ENCODE measurements around the gene MORN3. TPM values are rescaled to one million over a fixed set of nuclear protein-coding genes. Genes with fewer than 3 reads are reported as not detected.
A peak's percentile ranks its signal among the peaks of the same experiment; 100 is the strongest.

Gene MORN3
- total and polyA plus RNA-seq, 9 of the 15 experiments (the other 6 are each of a cell fraction or from before 2014, with no cell fraction given), result 0.09 to 0.27 (median 0.20) TPM

DNA sequence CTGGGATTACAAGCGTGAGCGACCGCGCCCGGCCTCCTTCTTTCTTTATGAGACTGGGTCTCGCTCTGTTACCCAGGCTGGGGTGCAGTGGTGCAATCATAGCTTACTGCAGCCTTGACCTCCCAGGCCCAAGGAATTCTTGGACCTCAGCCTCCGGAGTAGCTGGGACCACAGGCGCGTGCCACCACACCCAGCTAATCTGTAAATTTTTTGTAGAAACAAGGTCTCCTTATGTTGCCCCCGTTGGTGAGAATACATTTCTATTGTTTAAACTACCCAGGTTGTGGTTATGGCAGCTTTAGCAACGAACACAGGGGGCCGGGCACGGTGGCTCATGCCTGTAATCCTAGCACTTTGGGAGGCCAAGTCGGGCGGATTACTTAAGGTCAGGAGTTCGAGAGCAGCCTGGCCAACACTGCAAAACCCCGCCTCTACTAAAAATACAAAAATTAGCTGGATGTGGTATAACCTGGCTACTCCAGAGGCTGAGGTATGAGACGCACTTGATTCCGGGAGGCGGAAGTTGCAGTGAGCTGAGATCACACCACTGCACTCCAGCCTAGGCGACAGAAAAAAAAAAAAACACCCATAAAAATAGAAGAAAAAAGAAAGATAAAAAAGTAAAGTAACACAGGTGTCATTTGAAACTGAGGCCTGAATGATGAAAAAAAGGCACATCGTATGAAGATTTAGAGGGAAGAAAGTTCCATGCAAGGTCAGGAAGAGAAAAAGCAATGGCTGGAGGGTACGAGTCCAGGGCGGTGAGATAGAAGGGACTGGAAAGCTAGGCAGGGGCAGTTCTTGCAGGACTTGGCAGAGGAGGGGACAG lies 42.1 kb upstream of the MORN3 start (continued):
- TF ChIP-seq, protein P1, sequence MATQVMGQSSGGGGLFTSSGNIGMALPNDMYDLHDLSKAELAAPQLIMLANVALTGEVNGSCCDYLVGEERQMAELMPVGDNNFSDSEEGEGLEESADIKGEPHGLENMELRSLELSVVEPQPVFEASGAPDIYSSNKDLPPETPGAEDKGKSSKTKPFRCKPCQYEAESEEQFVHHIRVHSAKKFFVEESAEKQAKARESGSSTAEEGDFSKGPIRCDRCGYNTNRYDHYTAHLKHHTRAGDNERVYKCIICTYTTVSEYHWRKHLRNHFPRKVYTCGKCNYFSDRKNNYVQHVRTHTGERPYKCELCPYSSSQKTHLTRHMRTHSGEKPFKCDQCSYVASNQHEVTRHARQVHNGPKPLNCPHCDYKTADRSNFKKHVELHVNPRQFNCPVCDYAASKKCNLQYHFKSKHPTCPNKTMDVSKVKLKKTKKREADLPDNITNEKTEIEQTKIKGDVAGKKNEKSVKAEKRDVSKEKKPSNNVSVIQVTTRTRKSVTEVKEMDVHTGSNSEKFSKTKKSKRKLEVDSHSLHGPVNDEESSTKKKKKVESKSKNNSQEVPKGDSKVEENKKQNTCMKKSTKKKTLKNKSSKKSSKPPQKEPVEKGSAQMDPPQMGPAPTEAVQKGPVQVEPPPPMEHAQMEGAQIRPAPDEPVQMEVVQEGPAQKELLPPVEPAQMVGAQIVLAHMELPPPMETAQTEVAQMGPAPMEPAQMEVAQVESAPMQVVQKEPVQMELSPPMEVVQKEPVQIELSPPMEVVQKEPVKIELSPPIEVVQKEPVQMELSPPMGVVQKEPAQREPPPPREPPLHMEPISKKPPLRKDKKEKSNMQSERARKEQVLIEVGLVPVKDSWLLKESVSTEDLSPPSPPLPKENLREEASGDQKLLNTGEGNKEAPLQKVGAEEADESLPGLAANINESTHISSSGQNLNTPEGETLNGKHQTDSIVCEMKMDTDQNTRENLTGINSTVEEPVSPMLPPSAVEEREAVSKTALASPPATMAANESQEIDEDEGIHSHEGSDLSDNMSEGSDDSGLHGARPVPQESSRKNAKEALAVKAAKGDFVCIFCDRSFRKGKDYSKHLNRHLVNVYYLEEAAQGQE (IDR thresholded peaks at IDR 0.05; ENCODE audit: borderline replicate concordance), result no peak; the same call in 1 of the 2 replicates
- TF ChIP-seq, protein P1 (CRISPR knock-in tag; IDR thresholded peaks at IDR 0.05; ENCODE audit: low read depth), result no peak
- peak; percentile 27; the same call in 1 of the 2 replicates for TF ChIP-seq ZEB2 (IDR thresholded peaks at IDR 0.05)
- TF ChIP-seq ARHGAP35 (IDR thresholded peaks at IDR 0.05; ENCODE audit: partially characterized antibody), result peak; percentile 9
- TF ChIP-seq, protein P2, sequence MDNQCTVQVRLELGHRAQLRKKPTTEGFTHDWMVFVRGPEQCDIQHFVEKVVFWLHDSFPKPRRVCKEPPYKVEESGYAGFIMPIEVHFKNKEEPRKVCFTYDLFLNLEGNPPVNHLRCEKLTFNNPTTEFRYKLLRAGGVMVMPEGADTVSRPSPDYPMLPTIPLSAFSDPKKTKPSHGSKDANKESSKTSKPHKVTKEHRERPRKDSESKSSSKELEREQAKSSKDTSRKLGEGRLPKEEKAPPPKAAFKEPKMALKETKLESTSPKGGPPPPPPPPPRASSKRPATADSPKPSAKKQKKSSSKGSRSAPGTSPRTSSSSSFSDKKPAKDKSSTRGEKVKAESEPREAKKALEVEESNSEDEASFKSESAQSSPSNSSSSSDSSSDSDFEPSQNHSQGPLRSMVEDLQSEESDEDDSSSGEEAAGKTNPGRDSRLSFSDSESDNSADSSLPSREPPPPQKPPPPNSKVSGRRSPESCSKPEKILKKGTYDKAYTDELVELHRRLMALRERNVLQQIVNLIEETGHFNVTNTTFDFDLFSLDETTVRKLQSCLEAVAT (IDR thresholded peaks at IDR 0.05), result 0 out of 4 replicates have a peak, but pooled peaks of 1 of the 2 experiments have one; percentile 43
- no peak for TF ChIP-seq TRIM28 (IDR thresholded peaks at IDR 0.05)
- peak; percentile 65; the same call in 1 of the 2 replicates for TF ChIP-seq BCOR (IDR thresholded peaks at IDR 0.05)
- no peak for TF ChIP-seq GTF2E2 (tag; IDR thresholded peaks at IDR 0.05)
- TF ChIP-seq, protein P3, sequence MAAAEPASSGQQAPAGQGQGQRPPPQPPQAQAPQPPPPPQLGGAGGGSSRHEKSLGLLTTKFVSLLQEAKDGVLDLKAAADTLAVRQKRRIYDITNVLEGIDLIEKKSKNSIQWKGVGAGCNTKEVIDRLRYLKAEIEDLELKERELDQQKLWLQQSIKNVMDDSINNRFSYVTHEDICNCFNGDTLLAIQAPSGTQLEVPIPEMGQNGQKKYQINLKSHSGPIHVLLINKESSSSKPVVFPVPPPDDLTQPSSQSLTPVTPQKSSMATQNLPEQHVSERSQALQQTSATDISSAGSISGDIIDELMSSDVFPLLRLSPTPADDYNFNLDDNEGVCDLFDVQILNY (CRISPR knock-in tag; IDR thresholded peaks at IDR 0.05), result peak; percentile 25; the same call in 1 of the 2 replicates
- TF ChIP-seq, protein P4, sequence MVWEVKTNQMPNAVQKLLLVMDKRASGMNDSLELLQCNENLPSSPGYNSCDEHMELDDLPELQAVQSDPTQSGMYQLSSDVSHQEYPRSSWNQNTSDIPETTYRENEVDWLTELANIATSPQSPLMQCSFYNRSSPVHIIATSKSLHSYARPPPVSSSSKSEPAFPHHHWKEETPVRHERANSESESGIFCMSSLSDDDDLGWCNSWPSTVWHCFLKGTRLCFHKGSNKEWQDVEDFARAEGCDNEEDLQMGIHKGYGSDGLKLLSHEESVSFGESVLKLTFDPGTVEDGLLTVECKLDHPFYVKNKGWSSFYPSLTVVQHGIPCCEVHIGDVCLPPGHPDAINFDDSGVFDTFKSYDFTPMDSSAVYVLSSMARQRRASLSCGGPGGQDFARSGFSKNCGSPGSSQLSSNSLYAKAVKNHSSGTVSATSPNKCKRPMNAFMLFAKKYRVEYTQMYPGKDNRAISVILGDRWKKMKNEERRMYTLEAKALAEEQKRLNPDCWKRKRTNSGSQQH (CRISPR knock-in tag; IDR thresholded peaks at IDR 0.05), result peak; percentile 9; the same call in 1 of the 2 replicates
- TF ChIP-seq KAT7 (CRISPR knock-in tag; IDR thresholded peaks at IDR 0.05; ENCODE audit: borderline replicate concordance), result no peak
- TF ChIP-seq ELF1 (tag; IDR thresholded peaks at IDR 0.05), result no peak
- peak; percentile 33; the same call in 1 of the 2 replicates for TF ChIP-seq KHSRP (IDR thresholded peaks at IDR 0.05)
- TF ChIP-seq ZC3H8 (IDR thresholded peaks at IDR 0.05), result peak; percentile 76; the same call in 1 of the 2 replicates
- TF ChIP-seq MCM3 (IDR thresholded peaks at IDR 0.05), result no peak
- no peak for TF ChIP-seq TGIF2 (CRISPR knock-in tag; IDR thresholded peaks at IDR 0.05)
- no peak for TF ChIP-seq MTA2 (IDR thresholded peaks at IDR 0.05; ENCODE audit: low read depth)
